Mucosa of stomach (tissue), 1 donor: Measurements from ENCODE around the gene MRPL4.

Source experiments
- H3K27me3 ChIP-seq: one replicate; pipeline ENCODE4 v1.7.0; 2013; ENCODE audit warnings: mild to moderate bottlenecking, low read length; ENCODE audit not compliant: control insufficient read depth, insufficient read depth
- H3K36me3 ChIP-seq: one replicate; pipeline ENCODE4 v1.7.0; 2013; ENCODE audit warnings: low read length; ENCODE audit not compliant: control insufficient read depth, insufficient read depth
- H3K4me1 ChIP-seq: one replicate; pipeline ENCODE4 v1.7.0; 2013; ENCODE audit warnings: mild to moderate bottlenecking, low read length; ENCODE audit not compliant: control insufficient read depth, insufficient read depth
- H3K4me3 ChIP-seq: one replicate; pipeline ENCODE4 v1.7.0; 2013; ENCODE audit warnings: low read length
- H3K9ac ChIP-seq: one replicate; pipeline ENCODE4 v1.7.0; 2013; ENCODE audit warnings: mild to moderate bottlenecking, low read length, moderate library complexity
- H3K9me3 ChIP-seq: one replicate; pipeline ENCODE4 v1.7.0; 2013; ENCODE audit warnings: mild to moderate bottlenecking, low read length, moderate library complexity; ENCODE audit not compliant: control insufficient read depth
- donor health status: Pancreatic carcinoma.

The MRPL4 gene

DNA sequence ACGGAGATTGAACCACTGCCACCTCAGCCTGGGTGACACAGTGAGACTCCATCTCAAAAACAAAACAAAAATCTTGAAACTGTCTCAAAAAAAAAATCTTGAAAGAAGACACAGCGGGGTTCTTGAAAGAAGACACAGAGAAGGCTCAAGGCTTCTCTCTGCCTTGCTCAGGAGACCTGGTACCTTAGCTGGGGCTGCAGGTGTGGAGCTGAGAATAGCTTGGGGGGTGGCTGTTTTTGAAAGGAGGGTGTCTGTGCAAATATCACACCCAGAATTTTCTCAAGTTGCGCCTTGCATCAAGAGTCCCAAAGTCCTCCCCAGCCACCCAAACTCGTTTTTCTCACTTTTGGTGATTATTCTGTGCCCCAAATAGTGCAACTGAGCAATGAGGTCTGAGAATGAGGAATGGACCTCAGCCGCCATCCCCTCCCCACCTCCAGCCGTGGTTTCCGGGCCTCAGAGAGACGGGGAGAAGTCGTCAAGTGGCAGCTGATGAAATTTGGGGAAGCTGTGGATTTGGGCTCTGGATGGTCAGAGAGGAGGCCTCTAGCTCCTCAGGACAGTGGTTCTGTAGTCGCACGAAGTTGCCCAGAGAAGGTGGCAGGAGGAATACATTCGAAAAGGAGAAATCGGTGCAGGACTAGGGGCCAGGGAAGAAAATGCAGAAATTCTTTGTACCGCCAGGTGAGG, 29.7 kb upstream of the MRPL4 start:
- H3K9me3 ChIP-seq, result no peaks in the 10 kb centered on the region
- H3K4me1 ChIP-seq, result no peaks in the 10 kb centered on the region
- no peaks in the 10 kb centered on the region for H3K36me3 ChIP-seq
- H3K9ac ChIP-seq, result no peak overlapping the region
- H3K4me3 ChIP-seq, result no peak overlapping the region
- H3K27me3 ChIP-seq, result no peaks in the 10 kb centered on the region

DNA sequence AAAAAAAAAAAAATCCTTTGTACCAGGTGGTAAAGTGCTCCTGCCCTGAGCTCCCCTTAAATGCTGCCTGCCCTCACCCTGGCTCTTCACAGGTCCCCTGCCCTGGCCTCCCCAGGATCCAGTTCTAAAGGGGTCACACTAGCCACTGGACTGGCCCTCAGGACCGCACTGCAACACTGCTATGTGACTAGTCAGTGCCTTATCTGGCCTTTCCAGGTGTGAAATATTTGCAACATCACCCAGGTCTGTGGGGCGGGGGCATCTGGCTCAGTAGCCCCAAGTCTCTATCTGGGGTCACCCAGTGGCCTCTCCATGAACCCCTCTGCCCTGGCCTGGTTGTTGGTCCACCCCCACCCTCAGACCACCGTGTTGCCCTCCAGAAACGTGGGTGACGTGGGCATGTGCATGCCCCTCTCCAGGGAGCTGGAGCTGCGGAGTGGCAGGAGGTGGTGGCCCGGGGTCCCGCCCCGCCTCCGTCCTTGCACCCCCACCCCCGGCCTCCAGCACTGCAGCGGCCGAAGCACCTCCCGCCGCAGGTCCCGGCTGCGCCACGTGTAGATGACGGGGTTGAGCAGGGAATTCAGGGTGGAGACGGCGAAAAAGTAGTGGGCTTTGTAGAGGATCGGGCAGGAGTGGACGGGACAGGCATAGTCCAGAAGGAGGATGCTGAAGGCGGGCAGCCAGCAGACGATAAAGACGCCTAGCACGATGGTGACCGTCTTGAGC, 28.4 kb upstream of the MRPL4 start:
- Histone ChIP-seq H3K27me3 (no peaks in the 10 kb centered on the region), H3K4me3 (no peak overlapping the region), H3K4me1 (no peaks in the 10 kb centered on the region), H3K36me3 (no peaks in the 10 kb centered on the region), H3K9me3 (no peaks in the 10 kb centered on the region), H3K9ac (no peak overlapping the region)

DNA sequence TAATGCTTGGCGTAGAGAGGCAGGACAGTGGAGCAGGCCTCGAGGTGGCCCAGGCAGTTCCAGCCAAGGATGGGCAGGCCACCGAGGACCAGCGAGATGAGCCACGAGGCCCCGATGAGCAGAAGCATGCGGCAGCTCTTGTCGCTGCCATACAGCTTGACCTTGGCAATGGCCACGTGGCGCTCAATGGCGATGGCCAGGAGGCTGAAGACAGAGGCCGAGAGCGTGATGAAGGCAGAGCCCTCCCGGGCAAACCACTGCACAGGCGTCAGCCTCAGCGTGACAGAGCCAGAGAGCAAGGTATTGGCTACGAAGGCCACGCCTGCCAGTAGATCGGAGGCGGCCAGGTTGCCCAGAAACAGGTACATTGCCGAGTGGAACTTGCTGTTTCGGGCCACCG, 27.7 kb upstream of the MRPL4 start:
- H3K4me1 ChIP-seq, result no peaks in the 10 kb centered on the region
- no peaks in the 10 kb centered on the region for H3K9me3 ChIP-seq
- H3K4me3 ChIP-seq, result no peak overlapping the region
- H3K36me3 ChIP-seq, result no peaks in the 10 kb centered on the region
- no peaks in the 10 kb centered on the region for H3K27me3 ChIP-seq
- H3K9ac ChIP-seq, result no peak overlapping the region

DNA sequence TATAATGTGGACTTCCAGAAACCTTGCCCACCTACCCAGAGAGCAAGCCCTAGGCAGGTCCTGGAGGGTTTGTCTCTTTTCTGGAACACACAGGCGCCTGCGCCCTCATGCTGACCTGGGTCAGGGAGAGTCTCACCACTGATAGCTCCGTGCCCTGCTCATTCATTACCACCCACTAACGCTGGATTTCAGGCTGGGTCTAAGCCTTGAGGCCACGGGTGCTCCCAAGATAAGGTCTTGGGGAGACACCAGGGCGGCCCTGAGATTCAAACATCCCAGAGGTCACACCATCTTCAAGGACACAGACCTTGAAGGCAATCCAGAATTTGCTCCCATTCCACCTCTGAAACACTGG, 26.0 kb upstream of the MRPL4 start:
- Histone ChIP-seq H3K27me3 (peaks cover 3% of the 10 kb centered on the region), H3K9ac (peak overlapping the region; percentile 17), H3K4me3 (no peak overlapping the region), H3K36me3 (no peaks in the 10 kb centered on the region), H3K9me3 (no peaks in the 10 kb centered on the region), H3K4me1 (peaks cover 8% of the 10 kb centered on the region)

DNA sequence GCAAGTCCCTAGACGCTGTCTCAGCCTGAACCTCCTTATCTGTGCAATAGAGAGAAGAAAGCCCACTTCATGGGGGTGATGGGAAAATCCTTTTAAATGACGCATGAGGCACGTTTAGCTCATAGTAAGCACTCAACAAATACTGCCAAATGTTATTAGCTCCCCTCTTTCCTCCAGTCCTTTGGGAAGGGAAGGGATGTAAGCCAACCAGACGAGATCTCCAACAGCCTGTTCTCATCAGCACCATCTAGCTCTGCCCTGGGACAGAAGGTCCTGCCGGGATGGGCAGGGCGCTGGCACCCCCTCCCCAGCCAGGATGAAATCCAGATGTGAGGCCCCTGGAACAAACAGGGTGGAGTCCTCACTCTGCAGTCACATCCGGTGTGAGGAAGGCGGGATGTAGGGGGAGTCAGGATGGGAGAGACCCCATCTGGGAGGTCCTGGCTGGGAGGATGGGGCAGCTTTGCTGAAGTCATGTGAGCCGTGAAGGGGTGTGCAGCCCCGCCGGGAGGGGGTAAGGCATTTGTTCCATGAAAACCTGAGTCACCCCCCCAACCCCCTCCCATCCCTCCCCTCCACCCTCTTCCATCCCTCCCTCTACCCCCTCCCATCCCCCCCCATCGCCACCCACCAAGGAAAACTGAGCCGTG, 25.5 kb upstream of the MRPL4 start:
- Histone ChIP-seq H3K9me3 (no peaks in the 10 kb centered on the region), H3K9ac (peak overlapping the region; percentile 17), H3K4me1 (peaks cover 8% of the 10 kb centered on the region), H3K36me3 (no peaks in the 10 kb centered on the region), H3K4me3 (no peak overlapping the region), H3K27me3 (peaks cover 3% of the 10 kb centered on the region)

DNA sequence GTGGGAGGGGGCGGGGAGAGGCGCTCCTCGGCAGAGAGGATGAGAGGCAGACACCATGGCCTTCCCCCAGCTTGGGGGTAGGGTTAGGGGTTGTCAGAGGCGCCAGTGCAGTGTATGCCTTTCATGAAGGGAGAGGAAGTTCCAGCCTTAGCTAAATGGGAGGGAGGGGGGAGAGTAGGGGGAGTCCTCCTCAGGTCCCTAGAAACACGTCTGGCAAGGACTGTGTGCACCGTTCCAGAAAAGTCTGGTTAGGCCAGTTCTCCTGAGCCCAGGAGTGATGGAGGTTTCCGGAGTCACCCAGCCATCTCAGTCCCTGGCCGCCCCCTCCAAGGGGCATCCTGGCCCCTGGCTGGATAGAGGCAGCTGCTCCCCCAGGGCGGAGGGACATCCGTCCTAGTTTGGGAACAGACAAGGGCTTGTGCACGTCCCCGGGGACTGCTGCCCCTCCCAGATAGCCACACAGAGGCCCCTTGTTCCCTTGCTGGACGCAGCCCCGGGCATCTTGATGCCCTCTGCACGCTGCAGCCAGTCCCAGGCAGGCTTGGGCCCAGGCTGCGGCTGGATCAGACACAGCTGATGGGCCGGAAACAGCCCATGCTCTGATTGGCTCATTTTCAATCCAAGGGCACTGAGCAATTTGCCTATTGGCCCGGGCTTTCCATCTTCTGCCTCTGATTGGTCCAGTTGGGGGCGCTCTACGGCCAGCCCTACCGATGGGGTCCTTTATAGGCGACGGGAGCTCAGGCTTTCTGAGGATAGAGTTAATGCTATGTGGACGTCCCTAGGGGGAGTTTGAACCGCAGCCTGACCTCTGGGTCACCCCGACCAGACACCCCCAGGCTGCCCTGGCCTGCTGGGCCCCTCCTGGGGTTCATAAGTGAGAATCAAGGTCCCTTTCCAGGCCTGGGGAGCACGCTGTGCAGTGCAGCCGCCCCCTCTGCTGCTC, 24.7 kb upstream of the MRPL4 start:
- Histone ChIP-seq H3K36me3 (no peaks in the 10 kb centered on the region), H3K4me1 (peaks cover 8% of the 10 kb centered on the region), H3K27me3 (peaks cover 3% of the 10 kb centered on the region), H3K9ac (peak overlapping the region; percentile 15), H3K4me3 (no peak overlapping the region), H3K9me3 (no peaks in the 10 kb centered on the region)

DNA sequence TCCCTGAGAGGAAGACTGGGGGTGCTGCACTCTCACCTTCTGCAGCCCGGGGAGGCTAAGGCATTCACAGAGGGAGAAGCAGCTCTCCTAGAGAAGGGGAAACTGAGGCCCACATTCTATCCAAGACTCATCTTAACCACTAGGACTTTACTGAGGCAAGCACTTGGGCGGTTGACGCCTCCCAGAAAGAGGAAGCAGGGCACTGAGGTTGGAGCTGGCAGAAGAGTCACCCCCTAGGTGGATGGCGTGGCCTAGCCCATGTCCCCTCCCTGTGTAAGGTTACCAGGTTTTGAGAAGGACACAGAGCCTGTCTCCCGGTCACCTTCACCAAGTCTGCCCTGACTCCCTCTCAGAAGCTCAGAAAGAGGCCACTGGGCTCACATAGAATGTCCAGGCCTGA, 23.6 kb upstream of the MRPL4 start:
- no peak overlapping the region for H3K4me3 ChIP-seq
- H3K9me3 ChIP-seq, result no peaks in the 10 kb centered on the region
- no peak overlapping the region for H3K9ac ChIP-seq
- H3K36me3 ChIP-seq, result no peaks in the 10 kb centered on the region
- peaks cover 3% of the 10 kb centered on the region for H3K27me3 ChIP-seq
- H3K4me1 ChIP-seq, result peaks cover 8% of the 10 kb centered on the region

DNA sequence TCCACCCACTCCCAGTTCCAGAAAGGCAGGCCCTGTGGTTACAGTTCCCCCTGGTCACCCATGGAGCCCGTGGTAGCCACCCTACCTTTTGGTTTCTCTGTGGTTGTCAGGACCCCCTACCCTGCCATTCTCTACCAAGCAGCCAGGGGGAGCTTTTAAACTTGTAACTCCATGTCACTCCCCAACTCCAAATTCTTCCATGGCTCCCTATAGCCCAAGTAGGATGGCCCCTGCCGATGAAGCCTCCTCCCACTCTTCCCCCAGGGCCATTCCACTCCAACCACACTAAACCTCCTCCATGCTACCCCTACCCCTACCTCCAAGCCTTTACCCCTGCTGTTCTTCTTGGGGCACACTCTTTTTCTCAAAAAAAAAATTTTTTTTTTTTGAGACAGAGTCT, 23.1 kb upstream of the MRPL4 start:
- H3K4me1 ChIP-seq, result peaks cover 8% of the 10 kb centered on the region
- no peaks in the 10 kb centered on the region for H3K36me3 ChIP-seq
- no peak overlapping the region for H3K4me3 ChIP-seq
- no peak overlapping the region for H3K9ac ChIP-seq
- peaks cover 3% of the 10 kb centered on the region for H3K27me3 ChIP-seq
- no peaks in the 10 kb centered on the region for H3K9me3 ChIP-seq

DNA sequence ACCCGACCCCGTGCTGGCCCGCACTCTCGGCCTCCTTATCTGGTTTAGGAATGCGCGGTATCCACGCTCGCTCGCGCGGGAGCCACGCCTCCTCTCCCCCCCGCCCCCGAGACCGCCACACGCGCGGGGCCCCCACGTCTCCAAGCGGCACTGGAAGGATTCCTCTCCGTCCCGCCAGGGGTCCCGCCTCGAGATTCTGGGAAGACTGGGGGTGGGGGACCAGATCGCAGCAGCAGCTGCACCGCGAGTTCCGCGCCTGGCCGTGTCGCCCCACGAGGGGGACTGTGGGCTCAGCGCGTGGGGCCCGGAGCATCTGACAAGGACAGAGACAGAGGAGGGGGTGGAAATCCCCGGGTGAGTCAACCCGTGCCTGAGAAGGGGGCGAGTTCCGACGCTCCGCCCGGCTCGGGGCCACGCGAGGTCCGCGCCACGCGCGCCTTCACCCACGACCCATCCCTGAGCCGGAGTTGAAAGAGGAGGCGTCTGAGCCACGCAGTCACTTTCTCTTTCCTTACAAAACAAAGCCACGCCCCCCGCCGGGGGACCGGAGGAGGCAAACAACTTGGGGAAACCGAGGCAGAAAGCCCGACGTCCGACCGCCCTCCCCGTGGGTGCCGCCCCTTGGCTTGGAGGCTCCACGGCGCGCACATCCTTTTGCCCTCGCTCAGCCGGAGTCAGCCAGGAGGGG, 21.7 kb upstream of the MRPL4 start:
- Histone ChIP-seq H3K9ac (peak overlapping the region; percentile 84), H3K9me3 (no peaks in the 10 kb centered on the region), H3K4me1 (peaks cover 8% of the 10 kb centered on the region), H3K36me3 (no peaks in the 10 kb centered on the region), H3K4me3 (peak overlapping the region; percentile 67), H3K27me3 (peaks cover 3% of the 10 kb centered on the region)

DNA sequence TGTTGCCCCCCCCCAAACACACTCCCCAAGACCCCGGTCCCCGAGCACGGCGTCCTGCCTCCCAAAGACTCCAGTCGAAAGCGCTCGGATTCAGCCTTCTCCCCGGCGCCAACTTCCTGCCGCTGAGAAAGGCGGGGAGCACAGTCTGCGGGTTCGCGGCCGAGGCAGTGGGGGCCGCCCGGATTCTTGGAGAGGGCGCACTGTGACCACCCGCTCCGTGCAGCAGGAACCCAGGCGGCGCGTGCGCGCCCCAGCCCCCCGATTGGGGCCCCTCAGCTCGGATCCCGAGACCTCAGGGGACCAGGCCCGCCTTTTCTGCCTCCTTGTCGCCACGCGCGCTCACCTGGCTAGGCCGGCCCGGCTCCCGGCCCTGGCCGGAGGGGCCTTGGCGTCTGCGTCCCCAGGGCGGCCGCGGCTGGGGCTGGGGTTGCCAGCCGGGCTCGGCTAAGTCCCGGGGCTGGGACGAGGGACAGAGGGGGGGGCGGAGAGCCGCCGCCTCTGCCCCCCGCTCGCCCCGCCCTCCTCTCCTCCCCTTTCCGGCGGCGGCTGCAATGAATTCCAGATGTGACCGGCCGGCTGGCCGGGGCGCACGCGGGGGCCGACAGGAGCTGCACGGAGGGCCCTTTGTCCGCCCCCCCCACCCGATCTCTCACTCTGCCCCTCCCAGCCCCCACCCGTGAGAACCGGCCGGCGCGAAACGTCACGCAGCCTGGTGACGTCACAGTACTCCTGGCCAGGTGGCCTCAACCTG, 21.0 kb upstream of the MRPL4 start, which contains the start of gene S1PR2:
S1PR2 (minus strand) TSS at position 471 of the 751 bp plus-strand sequence. CDS start 6,426 bp downstream, outside the sequence.
- peak within 1 kb of the TSS; percentile 67 for H3K4me3 ChIP-seq
- peaks cover 3% of the 10 kb centered on the region for H3K27me3 ChIP-seq
- peak within 1 kb of the TSS; percentile 84 for H3K9ac ChIP-seq
- H3K9me3 ChIP-seq, result no peaks in the 10 kb centered on the region
- no peaks in the 10 kb centered on the region for H3K36me3 ChIP-seq
- H3K4me1 ChIP-seq, result peaks cover 8% of the 10 kb centered on the region
